GM18499 (cell line): ENCODE results near the gene KLHL40.

Experiments used
- ATAC-seq: cut with Tn5 transposase; IDR thresholded peaks from one replicate; pipeline ENCODE4 v1.9.1; 2021; ENCODE audit warnings: moderate number of reproducible peaks; ENCODE audit not compliant: insufficient read depth, unreplicated experiment

The KLHL40 gene

DNA sequence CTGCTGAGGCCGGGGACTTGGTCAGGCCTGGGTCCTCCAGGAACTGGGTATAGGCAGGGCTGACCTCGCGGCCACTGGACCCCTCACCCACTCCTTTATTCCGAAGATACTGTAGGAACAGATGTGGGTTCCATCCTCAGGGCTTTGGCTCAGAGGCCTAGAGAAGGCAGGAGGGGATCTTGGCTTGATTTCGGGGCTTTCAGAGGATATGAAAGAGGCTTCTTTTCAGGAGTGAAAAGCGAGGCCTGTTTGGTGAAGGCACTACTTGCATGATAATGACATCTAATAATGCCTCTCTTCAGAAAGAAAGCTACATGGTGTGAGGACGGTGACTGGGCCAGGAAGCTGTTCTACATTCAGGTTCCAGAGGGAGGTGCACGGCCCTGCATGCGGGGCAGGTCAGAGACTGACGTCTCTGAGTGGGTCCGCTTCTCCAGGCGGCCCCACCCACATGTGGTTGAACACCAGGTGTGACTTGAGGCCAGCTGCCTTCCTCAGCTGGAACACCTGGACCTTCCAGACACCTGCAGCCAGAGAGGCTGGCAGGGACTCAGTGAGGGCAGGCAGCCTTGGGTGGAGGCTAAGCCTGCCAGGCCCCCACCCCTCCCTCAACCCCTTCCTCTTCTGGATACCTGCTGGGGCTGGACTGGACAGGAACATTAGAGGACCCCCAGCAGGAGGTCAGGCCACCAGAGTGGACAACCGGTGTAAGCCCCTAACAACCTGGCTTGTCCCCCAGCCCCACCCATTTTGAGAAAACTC, 48.3 kb downstream of the KLHL40 start:
- ATAC-seq = no peak

GRCh38 chr3:42734263-42734860, 49.0 kb downstream of the KLHL40 start:
- ATAC-seq = no peak

- ATAC-seq = no peak
Observed at GRCh38 chr3:42735019-42735418, 49.7 kb downstream of the KLHL40 start.

DNA sequence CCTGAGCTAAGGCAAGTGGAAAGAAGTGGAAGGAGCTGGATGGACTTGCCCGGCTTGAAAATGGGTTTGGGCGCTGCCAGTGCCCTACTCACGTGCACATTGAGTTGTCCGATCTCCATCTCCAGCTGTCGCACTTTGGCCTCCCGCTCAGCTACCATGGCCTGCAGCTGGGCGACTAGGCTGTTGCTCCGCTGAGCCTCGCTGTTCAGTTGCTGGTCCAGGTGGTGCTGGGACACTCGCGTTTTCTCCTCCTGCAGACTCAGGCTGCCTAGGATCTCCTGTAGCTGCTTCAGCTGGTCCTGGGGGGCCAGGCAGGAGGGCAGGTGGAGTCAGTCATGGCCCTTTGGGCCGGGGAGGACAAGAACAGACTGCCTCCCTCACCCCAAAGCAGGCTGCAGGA, 50.3 kb downstream of the KLHL40 start:
- no peak for ATAC-seq

DNA sequence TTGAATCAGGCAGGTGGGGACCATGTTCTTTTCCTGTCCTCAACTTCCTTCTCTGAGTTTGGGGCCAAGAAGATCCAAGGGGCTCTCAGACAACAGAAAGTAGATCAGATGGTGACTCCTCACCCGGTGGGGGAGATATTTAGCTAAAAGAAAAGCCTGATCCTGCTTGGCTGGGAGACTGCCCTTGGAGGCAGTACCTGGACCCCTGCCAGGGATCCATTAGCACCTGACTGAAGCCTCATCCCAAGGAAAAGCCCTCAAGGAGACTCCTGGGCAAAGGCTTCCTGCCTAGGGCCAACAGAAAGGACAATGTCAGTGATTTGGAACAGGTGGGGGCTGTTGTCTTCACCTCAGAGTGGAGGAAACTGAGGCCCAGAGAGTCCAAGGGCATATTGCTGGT, 50.7 kb downstream of the KLHL40 start:
- ATAC-seq = no peak

GRCh38 chr3:42736531-42736930, 51.2 kb downstream of the KLHL40 start:
- ATAC-seq = no peak

- ATAC-seq = no peak
Observed at GRCh38 chr3:42739401-42740158, 54.2 kb downstream of the KLHL40 start.

GRCh38 chr3:42741796-42742195, 56.5 kb downstream of the KLHL40 start:
- no peak for ATAC-seq
